RWPE2 (cell line): ENCODE data around the gene RPE.

ENCODE experiments used
- ATAC-seq: fragments of 200-7000 bp; cut with Tn5 transposase; 3 replicates; pipeline ENCODE4 v1.9.1; 2021; ENCODE audit warnings: low read depth
- DNase-seq: peaks from one replicate; pipeline ENCODE4 v3.0.0-alpha.2; 2020; ENCODE audit warnings: low spot score
- H3K27ac ChIP-seq: fragments of 450-650 bp; 2 replicates; pipeline ENCODE4 v1.5.1; 2017; ENCODE audit warnings: mild to moderate bottlenecking; ENCODE audit not compliant: poor library complexity, severe bottlenecking
- H3K27me3 ChIP-seq: fragments of 250-450 bp; sonication (Bioruptor Pico); 2 replicates; pipeline ENCODE4 v1.5.1; 2021; ENCODE audit warnings: mild to moderate bottlenecking, moderate library complexity; ENCODE audit not compliant: insufficient read depth, poor library complexity, severe bottlenecking
- H3K36me3 ChIP-seq: fragments of 250-450 bp; sonication (Bioruptor Pico); 2 replicates; pipeline ENCODE4 v1.5.1; 2020; ENCODE audit warnings: low read depth, mild to moderate bottlenecking, moderate library complexity
- H3K4me1 ChIP-seq: fragments of 250-450 bp; sonication (Bioruptor Pico); 2 replicates; pipeline ENCODE4 v1.5.1; 2021; ENCODE audit warnings: mild to moderate bottlenecking, moderate library complexity; ENCODE audit not compliant: insufficient read depth, poor library complexity, severe bottlenecking
- H3K4me3 ChIP-seq: fragments of 250-450 bp; sonication (Bioruptor Pico); 2 replicates; pipeline ENCODE4 v1.5.1; 2021; ENCODE audit warnings: mild to moderate bottlenecking, moderate library complexity; ENCODE audit not compliant: severe bottlenecking
- H3K9me3 ChIP-seq: fragments of 250-450 bp; sonication (Bioruptor Pico); 2 replicates; pipeline ENCODE4 v1.5.1; 2021; ENCODE audit warnings: mild to moderate bottlenecking, moderate library complexity; ENCODE audit not compliant: severe bottlenecking
- CTCF ChIP-seq: fragments of 450-650 bp; IDR thresholded peaks from one replicate; pipeline ENCODE4 v1.5.1; 2017; ENCODE audit warnings: mild to moderate bottlenecking, moderate library complexity; ENCODE audit not compliant: poor library complexity, severe bottlenecking

Gene RPE

GRCh38 chr2:210009126-210009525 is 6.7 kb downstream of the RPE start:
- DNase-seq (no peak), ATAC-seq (no peak)
- Histone ChIP-seq H3K9me3 (no peaks in the 10 kb centered on the region), H3K27me3 (no peaks in the 10 kb centered on the region), H3K27ac (no peak overlapping the region), H3K36me3 (peaks cover 83% of the 10 kb centered on the region), H3K4me1 (peaks cover 3% of the 10 kb centered on the region), H3K4me3 (no peak overlapping the region)
- no peak for TF ChIP-seq CTCF

- Histone ChIP-seq H3K36me3 (peaks cover 85% of the 10 kb centered on the region), H3K27me3 (no peaks in the 10 kb centered on the region), H3K4me3 (no peak overlapping the region), H3K27ac (no peak overlapping the region), H3K4me1 (no peaks in the 10 kb centered on the region), H3K9me3 (no peaks in the 10 kb centered on the region)
- DNase-seq (no peak), ATAC-seq (no peak)
- no peak for TF ChIP-seq CTCF
Observed at GRCh38 chr2:210009896-210010295, 7.5 kb downstream of the RPE start.

DNA sequence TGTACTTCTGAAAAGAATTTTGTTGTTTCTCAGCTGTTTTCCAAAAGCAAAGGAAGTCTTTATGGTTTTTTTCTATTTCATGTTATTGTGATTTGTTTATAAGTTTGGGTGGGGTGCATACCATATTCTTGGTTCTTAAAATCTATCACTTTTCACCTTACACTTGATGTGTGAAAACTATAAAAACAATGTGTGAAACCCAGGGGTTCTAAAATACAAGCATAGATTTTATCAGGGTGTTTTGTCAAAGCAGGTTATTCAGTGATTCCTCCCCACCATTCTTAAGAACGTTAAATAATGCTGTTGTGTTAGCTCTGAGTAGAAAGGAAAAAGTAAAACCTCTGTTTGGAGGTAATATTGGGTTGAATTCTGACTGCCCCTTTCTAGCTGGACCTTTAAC is 17.7 kb downstream of the RPE start:
- H3K27ac ChIP-seq = no peak overlapping the region
- DNase-seq = no peak

DNA sequence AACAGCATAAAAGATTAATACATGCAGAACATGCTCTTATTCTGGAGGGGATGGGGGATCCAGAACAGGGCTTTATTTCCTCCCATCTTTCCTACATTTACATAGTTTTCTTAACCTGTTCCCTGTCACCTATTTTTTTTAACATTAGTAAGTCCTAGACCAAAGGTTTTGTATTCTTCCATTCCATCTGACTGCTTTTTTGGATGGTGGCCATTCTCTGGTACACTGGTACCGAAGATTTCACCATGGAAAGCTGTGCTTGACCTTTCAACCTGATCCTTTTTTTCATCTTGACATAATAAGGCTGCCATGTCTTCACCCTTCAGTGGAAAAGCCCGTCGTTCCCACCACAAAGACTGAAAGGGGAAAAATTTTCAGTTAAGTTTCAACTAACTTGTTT is 20.4 kb downstream of the RPE start:
- no peaks in the 10 kb centered on the region for H3K9me3 ChIP-seq
- H3K4me3 ChIP-seq = no peak overlapping the region
- H3K36me3 ChIP-seq = peaks cover 93% of the 10 kb centered on the region
- DNase-seq (no peak), ATAC-seq (no peak)
- H3K27me3 ChIP-seq = no peaks in the 10 kb centered on the region
- no peak overlapping the region for H3K27ac ChIP-seq
- no peak for TF ChIP-seq CTCF
- no peaks in the 10 kb centered on the region for H3K4me1 ChIP-seq

More for the DNA sequence above, 17.7 kb downstream of the RPE start:
- TF ChIP-seq CTCF = no peak
- Histone ChIP-seq H3K4me3 (no peak overlapping the region), H3K27me3 (no peaks in the 10 kb centered on the region), H3K36me3 (peaks cover 100% of the 10 kb centered on the region), H3K4me1 (no peaks in the 10 kb centered on the region), H3K9me3 (no peaks in the 10 kb centered on the region)
- no peak for ATAC-seq

DNA sequence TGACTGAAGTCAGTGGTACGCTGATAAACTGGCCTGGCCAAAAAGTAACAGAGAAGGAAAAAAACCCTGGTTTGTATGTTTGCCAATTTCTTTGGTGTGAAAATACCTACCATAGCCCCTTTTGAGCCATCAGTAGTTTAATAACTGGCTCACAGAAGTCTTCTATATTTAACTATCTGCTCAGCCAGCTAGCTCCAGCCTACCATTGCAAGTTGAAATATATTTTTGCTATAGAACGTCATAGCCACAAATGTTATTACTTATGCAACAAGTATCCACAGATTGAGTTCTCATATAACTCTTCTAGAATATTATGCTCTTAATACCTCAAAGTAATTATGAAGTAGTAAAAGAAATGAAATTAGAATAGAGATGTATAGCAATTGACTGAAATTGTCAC is 25.2 kb downstream of the RPE start:
- Histone ChIP-seq H3K4me1 (no peaks in the 10 kb centered on the region), H3K27ac (no peak overlapping the region), H3K36me3 (peaks cover 56% of the 10 kb centered on the region), H3K4me3 (no peak overlapping the region), H3K27me3 (no peaks in the 10 kb centered on the region), H3K9me3 (no peaks in the 10 kb centered on the region)
- DNase-seq (no peak), ATAC-seq (no peak)
- TF ChIP-seq CTCF = no peak
